ENCODE measurements around the gene EPB41L4A. TPM values are rescaled to one million over a fixed set of nuclear protein-coding genes. Genes with fewer than 3 reads are reported as not detected.

Gene EPB41L4A
- total and polyA plus RNA-seq, 2 donors (not counting 1 experiment from before 2014, with no cell fraction given), result 0.23 to 0.50 TPM

DNA sequence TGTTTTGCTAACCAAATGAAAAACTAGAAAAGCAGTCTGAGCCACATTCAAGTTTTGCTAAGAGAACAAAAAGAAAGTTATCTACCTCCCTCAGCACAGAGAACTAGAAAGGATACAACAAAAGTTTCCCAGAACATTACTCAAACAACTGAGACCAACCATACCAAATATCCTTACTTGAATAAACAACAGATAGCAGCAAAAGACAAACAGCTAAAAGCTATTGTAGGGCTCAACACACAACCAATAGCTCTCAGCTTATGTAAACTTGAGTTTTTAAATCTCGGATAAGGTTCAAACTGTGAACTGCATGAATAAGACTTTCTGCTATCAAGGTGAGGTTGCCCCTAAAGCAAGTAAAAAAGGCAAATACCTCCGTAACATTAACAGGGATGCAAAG is 3.5 kb downstream of the EPB41L4A start:
- TF ChIP-seq EZH2 (IDR thresholded peaks at IDR 0.05; ENCODE audit: low read length, missing control alignments), result no peak
- TF ChIP-seq, protein P1, sequence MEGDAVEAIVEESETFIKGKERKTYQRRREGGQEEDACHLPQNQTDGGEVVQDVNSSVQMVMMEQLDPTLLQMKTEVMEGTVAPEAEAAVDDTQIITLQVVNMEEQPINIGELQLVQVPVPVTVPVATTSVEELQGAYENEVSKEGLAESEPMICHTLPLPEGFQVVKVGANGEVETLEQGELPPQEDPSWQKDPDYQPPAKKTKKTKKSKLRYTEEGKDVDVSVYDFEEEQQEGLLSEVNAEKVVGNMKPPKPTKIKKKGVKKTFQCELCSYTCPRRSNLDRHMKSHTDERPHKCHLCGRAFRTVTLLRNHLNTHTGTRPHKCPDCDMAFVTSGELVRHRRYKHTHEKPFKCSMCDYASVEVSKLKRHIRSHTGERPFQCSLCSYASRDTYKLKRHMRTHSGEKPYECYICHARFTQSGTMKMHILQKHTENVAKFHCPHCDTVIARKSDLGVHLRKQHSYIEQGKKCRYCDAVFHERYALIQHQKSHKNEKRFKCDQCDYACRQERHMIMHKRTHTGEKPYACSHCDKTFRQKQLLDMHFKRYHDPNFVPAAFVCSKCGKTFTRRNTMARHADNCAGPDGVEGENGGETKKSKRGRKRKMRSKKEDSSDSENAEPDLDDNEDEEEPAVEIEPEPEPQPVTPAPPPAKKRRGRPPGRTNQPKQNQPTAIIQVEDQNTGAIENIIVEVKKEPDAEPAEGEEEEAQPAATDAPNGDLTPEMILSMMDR (conservative IDR thresholded peaks at IDR 0.05 in 1 of 2, IDR thresholded peaks at IDR 0.05 in 1 of 2; ENCODE audit: low read depth in 1 of 2, low read length in 2 of 2), result no peak
- no peaks in the 10 kb centered on the region for H3K36me3 ChIP-seq (ENCODE audit: control insufficient read depth, insufficient read depth, low read length)
- no peaks in the 10 kb centered on the region for H3K79me2 ChIP-seq (ENCODE audit: control insufficient read depth, insufficient read depth, low read length)
- H3K9ac ChIP-seq (ENCODE audit: insufficient read depth, low read length), result no peak overlapping the region
- H3K27me3 ChIP-seq (ENCODE audit: control insufficient read depth, insufficient read depth, low read length), result peaks cover 3% of the 10 kb centered on the region
- no peak for DNase-seq (ENCODE audit: low read depth in 2 of 2)
- no peak overlapping the region for H2AFZ ChIP-seq (ENCODE audit: low read length)
- no peaks in the 10 kb centered on the region for H4K20me1 ChIP-seq (ENCODE audit: control insufficient read depth, extremely low read depth, insufficient read depth, low read length)
- H3K9me3 ChIP-seq (ENCODE audit: control insufficient read depth, insufficient read depth, low read depth, low read length), result no peaks in the 10 kb centered on the region
- no peaks in the 10 kb centered on the region for H3K4me1 ChIP-seq (ENCODE audit: control insufficient read depth, extremely low read depth, insufficient read depth, low read length)
- no peak overlapping the region for H3K4me2 ChIP-seq (ENCODE audit: extremely low read depth, insufficient read depth, low read length)
- H3K4me3 ChIP-seq (replicated peaks in 1 of 4; ENCODE audit: control extremely low read depth in 1 of 4, insufficient read depth in 1 of 4, low read depth in 3 of 4, low read length in 4 of 4), result no peak overlapping the region
- no peak overlapping the region for H3K27ac ChIP-seq (ENCODE audit: insufficient read depth, low read length)

- DNase-seq (ENCODE audit: low read depth in 2 of 2), result no peak
- no peak overlapping the region for H3K9ac ChIP-seq (ENCODE audit: insufficient read depth, low read length)
- no peaks in the 10 kb centered on the region for H3K36me3 ChIP-seq (ENCODE audit: control insufficient read depth, insufficient read depth, low read length)
- no peaks in the 10 kb centered on the region for H4K20me1 ChIP-seq (ENCODE audit: control insufficient read depth, extremely low read depth, insufficient read depth, low read length)
- no peak overlapping the region for H2AFZ ChIP-seq (ENCODE audit: low read length)
- H3K27ac ChIP-seq (ENCODE audit: insufficient read depth, low read length), result no peak overlapping the region
- TF ChIP-seq, protein P1 (conservative IDR thresholded peaks at IDR 0.05 in 1 of 2, IDR thresholded peaks at IDR 0.05 in 1 of 2; ENCODE audit: low read depth in 1 of 2, low read length in 2 of 2), result no peak
- TF ChIP-seq EZH2 (IDR thresholded peaks at IDR 0.05; ENCODE audit: low read length, missing control alignments), result no peak
- H3K4me2 ChIP-seq (ENCODE audit: extremely low read depth, insufficient read depth, low read length), result no peak overlapping the region
- no peaks in the 10 kb centered on the region for H3K79me2 ChIP-seq (ENCODE audit: control insufficient read depth, insufficient read depth, low read length)
- no peak overlapping the region for H3K4me3 ChIP-seq (replicated peaks in 1 of 4; ENCODE audit: control extremely low read depth in 1 of 4, insufficient read depth in 1 of 4, low read depth in 3 of 4, low read length in 4 of 4)
- no peaks in the 10 kb centered on the region for H3K9me3 ChIP-seq (ENCODE audit: control insufficient read depth, insufficient read depth, low read depth, low read length)
- peaks cover 3% of the 10 kb centered on the region for H3K27me3 ChIP-seq (ENCODE audit: control insufficient read depth, insufficient read depth, low read length)
- no peaks in the 10 kb centered on the region for H3K4me1 ChIP-seq (ENCODE audit: control insufficient read depth, extremely low read depth, insufficient read depth, low read length)
Measured at GRCh38 chr5:112413611-112414010, 5.5 kb downstream of the EPB41L4A start.

GRCh38 chr5:112412346-112412745 is 6.7 kb downstream of the EPB41L4A start:
- Histone ChIP-seq H3K4me3 (replicated peaks in 1 of 4; ENCODE audit: control extremely low read depth in 1 of 4, insufficient read depth in 1 of 4, low read depth in 3 of 4, low read length in 4 of 4) (no peak overlapping the region), H3K4me1 (ENCODE audit: control insufficient read depth, extremely low read depth, insufficient read depth, low read length) (no peaks in the 10 kb centered on the region), H3K4me2 (ENCODE audit: extremely low read depth, insufficient read depth, low read length) (no peak overlapping the region), H3K36me3 (ENCODE audit: control insufficient read depth, insufficient read depth, low read length) (no peaks in the 10 kb centered on the region), H4K20me1 (ENCODE audit: control insufficient read depth, extremely low read depth, insufficient read depth, low read length) (no peaks in the 10 kb centered on the region), H3K27me3 (ENCODE audit: control insufficient read depth, insufficient read depth, low read length) (no peaks in the 10 kb centered on the region), H3K9ac (ENCODE audit: insufficient read depth, low read length) (no peak overlapping the region), H3K9me3 (ENCODE audit: control insufficient read depth, insufficient read depth, low read depth, low read length) (no peaks in the 10 kb centered on the region), H3K27ac (ENCODE audit: insufficient read depth, low read length) (no peak overlapping the region), H2AFZ (ENCODE audit: low read length) (no peak overlapping the region), H3K79me2 (ENCODE audit: control insufficient read depth, insufficient read depth, low read length) (no peaks in the 10 kb centered on the region)
- no peak for TF ChIP-seq EZH2 (IDR thresholded peaks at IDR 0.05; ENCODE audit: low read length, missing control alignments)
- TF ChIP-seq, protein P1 (conservative IDR thresholded peaks at IDR 0.05 in 1 of 2, IDR thresholded peaks at IDR 0.05 in 1 of 2; ENCODE audit: low read depth in 1 of 2, low read length in 2 of 2), result no peak
- DNase-seq (ENCODE audit: low read depth in 2 of 2), result no peak

All from fibroblast of lung (primary cell).